K562 (cell line): Measurements from ENCODE around the gene HNRNPK. TPM values are rescaled to one million over a fixed set of nuclear protein-coding genes. Genes with fewer than 3 reads are reported as not detected.

Source experiments
- ATAC-seq: fragments of 200-7000 bp; cut with Tn5 transposase; 3 replicates; pipeline ENCODE4 v1.9.1; 2020; ENCODE audit warnings: moderate library complexity
- BruUV-seq: library from RNA; stranded (reverse); fragments of 400-500 nt; replicated peaks from 2 replicates; lab custom pipeline; 2021; lab: Mats Ljungman, UMichigan
- CTCF ChIA-PET: fragments of 300-600 bp; formaldehyde crosslinking; extraction: SDS; loops from one replicate; lab custom pipeline; 2021; ENCODE audit warnings: low intra/inter-chr PET ratio; lab: Yijun Ruan, JAX
- POLR2A ChIA-PET: fragments of 300-600, 350-650 bp; sonication (Branson Sonifier 250); formaldehyde crosslinking; extraction: SDS; loops from one replicate; lab custom pipeline; 2021; ENCODE audit warnings: antibody characterized with exemption, inconsistent platforms; lab: Yijun Ruan, JAX
- DNase-seq, 4 experiments: peaks; one replicate each; pipeline versions ENCODE4 v3.0.0 to v3.0.0-alpha.2; 2011 to 2018; ENCODE audit warnings: low spot score in 3 of 4, mixed read lengths in 3 of 4; ENCODE audit errors: extremely low read depth in 1 of 4
- FAIRE-seq: peaks from 2 replicates; lab custom pipeline; 2011; peaks lifted over from hg19 to GRCh38; lab: Jason Lieb, UNC
- H2AFZ ChIP-seq: 2 replicates; pipeline ENCODE4 v1.6.0; 2011; ENCODE audit warnings: low read depth, low read length, control low read depth, inconsistent platforms
- H3K27ac ChIP-seq: fragments of 200-600 bp; 3 replicates; pipeline ENCODE4 v1.8.0; 2011; ENCODE audit warnings: low read depth, mild to moderate bottlenecking, control low read depth, inconsistent platforms, low read length, moderate library complexity, mixed read lengths; ENCODE audit errors: extremely low read depth
- H3K27me3 ChIP-seq, 2 experiments: fragments of 300-600 bp in 1 of 2; 2 replicates in 1 of 2; 3 replicates in 1 of 2; pipeline versions ENCODE4 v1.6.0 to v1.8.0; 2011; ENCODE audit warnings: inconsistent platforms in 2 of 2, low read length in 2 of 2, mild to moderate bottlenecking in 1 of 2, mixed read lengths in 1 of 2, moderate library complexity in 1 of 2; ENCODE audit not compliant: control insufficient read depth in 2 of 2, insufficient read depth in 2 of 2
- H3K36me3 ChIP-seq: fragments of 300-600 bp; 3 replicates; pipeline ENCODE4 v1.8.0; 2011; ENCODE audit warnings: mild to moderate bottlenecking, low read length, inconsistent platforms; ENCODE audit not compliant: control insufficient read depth, insufficient read depth
- H3K4me1 ChIP-seq, 2 experiments: fragments of 200-600 bp in 1 of 2; replicated peaks in 1 of 2; 2 replicates in 1 of 2; 3 replicates in 1 of 2; pipeline versions ENCODE4 v1.5.1 to v1.8.0; 2011; ENCODE audit warnings: inconsistent platforms in 2 of 2, low read length in 2 of 2, mild to moderate bottlenecking in 1 of 2, mixed read lengths in 1 of 2, moderate library complexity in 1 of 2; ENCODE audit not compliant: control insufficient read depth in 2 of 2, insufficient read depth in 2 of 2
- H3K4me2 ChIP-seq: 2 replicates; pipeline ENCODE4 v1.6.1; 2011; ENCODE audit warnings: low read length, control low read depth, inconsistent platforms, mixed read lengths; ENCODE audit not compliant: insufficient read depth
- H3K4me3 ChIP-seq: fragments of 200-600 bp; sonication (generic), shearing (Covaris generic); 2 replicates; pipeline ENCODE4 v1.5.1; 2016; ENCODE audit warnings: control low read depth, inconsistent platforms
- H3K79me2 ChIP-seq: fragments of 200-600 bp; 3 replicates; pipeline ENCODE4 v1.8.0; 2011; ENCODE audit warnings: low read length, inconsistent platforms; ENCODE audit not compliant: control insufficient read depth, insufficient read depth
- H3K9ac ChIP-seq, 2 experiments: 2 replicates each; pipeline versions ENCODE4 v1.6.0 to v1.6.1; 2011; ENCODE audit warnings: low read depth in 2 of 2, low read length in 2 of 2, control low read depth in 1 of 2, inconsistent platforms in 1 of 2, mild to moderate bottlenecking in 1 of 2, mixed read lengths in 1 of 2; ENCODE audit not compliant: insufficient read depth in 1 of 2
- H3K9me1 ChIP-seq: one replicate; pipeline ENCODE4 v1.6.0; 2011; ENCODE audit warnings: inconsistent platforms, mild to moderate bottlenecking, low read length, moderate library complexity; ENCODE audit not compliant: control insufficient read depth, insufficient read depth
- H3K9me3 ChIP-seq: replicated peaks from 2 replicates; pipeline ENCODE4 v1.5.1; 2011; ENCODE audit warnings: low read depth, low read length, inconsistent platforms; ENCODE audit not compliant: control insufficient read depth, insufficient read depth
- H4K20me1 ChIP-seq: replicated peaks from 2 replicates; pipeline ENCODE4 v1.6.1; 2011; ENCODE audit warnings: low read length, inconsistent platforms, mixed read lengths; ENCODE audit not compliant: control insufficient read depth, insufficient read depth
- BCOR ChIP-seq: fragments of 450-650 bp; IDR thresholded peaks from 2 replicates; pipeline ENCODE4 v1.6.1; 2016
- BHLHE40 ChIP-seq: IDR thresholded peaks from 2 replicates; pipeline ENCODE4 v1.6.1; 2011; ENCODE audit warnings: low read length, improper control_type of control experiment
- EP300 ChIP-seq: IDR thresholded peaks from 2 replicates; pipeline ENCODE4 v1.6.1; 2012; ENCODE audit warnings: low read length, improper control_type of control experiment
- EZH2 ChIP-seq: IDR thresholded peaks from 2 replicates; pipeline ENCODE4 v1.6.1; 2012; ENCODE audit warnings: low read depth, mild to moderate bottlenecking, inconsistent platforms, low read length, borderline replicate concordance
- ID3 ChIP-seq, 2 experiments: fragments of 250-450 bp in 1 of 2; fragments of 450-650 bp in 1 of 2; sonication (Bioruptor Pico) in 1 of 2; IDR thresholded peaks; 2 replicates each; pipeline versions ENCODE4 v1.6.1 to v1.8.0; 2016 to 2021; ENCODE audit warnings: mild to moderate bottlenecking in 2 of 2, moderate library complexity in 2 of 2, missing compliant biosample characterization in 1 of 2, missing genetic modification characterization in 1 of 2
- MCM7 ChIP-seq, 2 experiments: fragments of 450-650 bp; IDR thresholded peaks; 2 replicates each; pipeline ENCODE4 v1.6.1; 2016 to 2018
- PHTF2 ChIP-seq: fragments of 250-450 bp; sonication (Bioruptor Pico); IDR thresholded peaks from 2 replicates; pipeline ENCODE4 v1.5.0; 2021; ENCODE audit warnings: mild to moderate bottlenecking
- SMAD1 ChIP-seq: fragments of 150-350 bp; IDR thresholded peaks from 2 replicates; pipeline ENCODE4 v1.6.1; 2014; ENCODE audit warnings: low read length, low read depth; ENCODE audit not compliant: partially characterized antibody
- SMAD2 ChIP-seq: fragments of 150-350 bp; IDR thresholded peaks from 2 replicates; pipeline ENCODE4 v1.6.1; 2014; ENCODE audit warnings: low read depth, mild to moderate bottlenecking, low read length
- SOX6 ChIP-seq: fragments of 450-650 bp; IDR thresholded peaks from 2 replicates; pipeline ENCODE4 v1.6.1; 2014; ENCODE audit warnings: mild to moderate bottlenecking
- SPI1 ChIP-seq: IDR thresholded peaks from 2 replicates; pipeline ENCODE4 v1.6.1; 2011; ENCODE audit warnings: low read depth, low read length, control low read depth, borderline replicate concordance
- ZBTB5 ChIP-seq: fragments of 450-650 bp; IDR thresholded peaks from 2 replicates; pipeline ENCODE4 v1.6.1; 2017; ENCODE audit warnings: antibody characterized with exemption
- ZC3H8 ChIP-seq: fragments of 450-650 bp; IDR thresholded peaks from 2 replicates; pipeline ENCODE4 v1.6.1; 2017
- ZNF134 ChIP-seq: fragments of 250-450 bp; sonication (Bioruptor Pico); conservative IDR thresholded peaks from 2 replicates; pipeline ENCODE4 v1.4.0; 2020
- WGBS: fragments of 100-300 bp; shearing (Covaris generic); methylation state at CpG from one replicate; pipeline ENCODE4 v1.1.6; 2016; ENCODE audit warnings: low coverage, mixed read lengths; ENCODE audit not compliant: insufficient coverage; ENCODE audit errors: missing lambda C conversion rate; 5-methylcytosine and 5-hydroxymethylcytosine counted together
- in situ Hi-C: fragments of 300-500 bp; cut with MboI; formaldehyde crosslinking; loops from 4 replicates; pipeline ENCODE4 v1.15.0; 2018; ENCODE audit warnings: inconsistent platforms, mixed read lengths
- intact Hi-C: fragments of 100-400 bp; cut with micrococcal nuclease; formaldehyde crosslinking; loops from 2 replicates; pipeline ENCODE4 v1.14.2; 2022
- polyA plus RNA-seq, 8 experiments: library from polyadenylated mRNA; depleted of rRNA in 4 of 8; stranded (reverse) in 5 of 8; unstranded in 3 of 8; fragments of >200 nt; fragmentation: Nextera tagmentation in 2 of 8; fragmentation: Illumina TruSeq in 1 of 8; extraction: Ambion mirVana in 2 of 8; extraction: Trizol in 1 of 8; gene quantifications; 2 replicates each; pipeline versions ENCODE4 v1.2.1 to v1.2.3, GENCODE V29; 2011 to 2014; ENCODE audit warnings: inconsistent platforms in 1 of 8, missing spikeins in 1 of 8
- total RNA-seq, 7 experiments: library from RNA; depleted of rRNA in 6 of 7; stranded (reverse); fragments of >200 nt in 6 of 7; fragmentation: Illumina TruSeq in 2 of 7; extraction: Trizol in 2 of 7; gene quantifications; 2 replicates each; pipeline versions ENCODE4 v1.2.1 to v1.2.3, GENCODE V29; 2011 to 2021; ENCODE audit warnings: low replicate concordance in 1 of 7

The HNRNPK gene
- total and polyA plus RNA-seq, 9 of the 15 experiments (the other 6 are each of a cell fraction or from before 2014, with no cell fraction given), result 224 to 883 (median 618) TPM

GRCh38 chr9:84024041-84024575, 44.1 kb upstream of the HNRNPK start (continued):
- no peak for TF ChIP-seq ZBTB5
- TF ChIP-seq SOX6, result no peak
- no peak for TF ChIP-seq SMAD1
- TF ChIP-seq ZNF134 (CRISPR knock-in tag), result no peak
- TF ChIP-seq SMAD2, result no peak
- TF ChIP-seq PHTF2 (CRISPR knock-in tag), result no peak

GRCh38 chr9:84007662-84008061, 27.6 kb upstream of the HNRNPK start:
- H3K27me3 ChIP-seq, result 0 out of 5 replicates have a peak, but pooled peaks cover 0 to 5% of the 10 kb centered on the region in 2 experiments
- POLR2A ChIA-PET, result no interaction called here
- CTCF ChIA-PET, result no interaction called here
- DNase-seq, result no peak
- 50% methylated on average over 2 of the region's 2 CpGs for WGBS
- H3K79me2 ChIP-seq, result no peaks in the 10 kb centered on the region
- no peaks in the 10 kb centered on the region; the same call in 2 of the 3 replicates for H3K36me3 ChIP-seq
- no peak overlapping the region for H3K4me2 ChIP-seq
- BruUV-seq, result no TSS peak
- no peaks in the 10 kb centered on the region for H3K4me1 ChIP-seq
- H3K4me3 ChIP-seq, result no peak overlapping the region
- no peak for TF ChIP-seq MCM7 (IDR thresholded peaks at IDR 0.05)
- TF ChIP-seq EZH2, result no peak
- no peak for TF ChIP-seq BCOR
- no peak for TF ChIP-seq EP300
- no peak for TF ChIP-seq BHLHE40
- no peak for TF ChIP-seq ID3 (CRISPR knock-in tag; IDR thresholded peaks at IDR 0.05)
- TF ChIP-seq ID3 (tag; IDR thresholded peaks at IDR 0.05), result no peak
- TF ChIP-seq SPI1, result no peak
- TF ChIP-seq ZC3H8, result no peak
- TF ChIP-seq, all 486 proteins: peak for 0
- FAIRE-seq (no peak), ATAC-seq (no peak)
- intact Hi-C loops (no loop called here), in situ Hi-C loops (no loop called here)
- H4K20me1 ChIP-seq, result no peaks in the 10 kb centered on the region
- no peak overlapping the region for H3K27ac ChIP-seq
- no peaks in the 10 kb centered on the region for H3K9me3 ChIP-seq
- H3K9me1 ChIP-seq, result no peaks in the 10 kb centered on the region
- no peak overlapping the region for H3K9ac ChIP-seq
- no peak overlapping the region for H2AFZ ChIP-seq
